GM18867 (cell line): Measurements from ENCODE around the gene TNFSF8.

Source experiments
- ATAC-seq: cut with Tn5 transposase; IDR thresholded peaks from one replicate; pipeline ENCODE4 v1.9.1; 2021; ENCODE audit warnings: mild to moderate bottlenecking, moderate library complexity; ENCODE audit not compliant: unreplicated experiment

TNFSF8 gene

DNA sequence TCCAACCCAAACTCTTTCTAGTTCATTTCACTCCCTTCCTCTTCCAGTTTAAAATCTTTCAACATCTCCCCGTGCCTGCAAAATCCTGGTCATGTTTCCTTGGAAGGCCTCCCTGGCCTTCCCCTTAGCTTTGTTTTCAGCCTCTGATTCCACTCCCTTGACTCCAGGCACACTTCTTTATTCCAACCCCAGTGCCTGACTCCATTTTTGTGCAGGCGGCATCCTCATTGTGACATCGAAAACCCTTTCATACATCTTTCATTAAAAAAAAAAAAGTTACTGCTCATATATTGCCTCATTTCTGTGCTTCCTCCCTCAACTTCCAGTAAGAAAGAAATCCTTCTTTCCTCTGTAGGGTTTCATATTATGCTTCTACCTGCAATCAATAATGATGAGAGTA, 7.1 kb upstream of the TNFSF8 start:
- no peak for ATAC-seq

DNA sequence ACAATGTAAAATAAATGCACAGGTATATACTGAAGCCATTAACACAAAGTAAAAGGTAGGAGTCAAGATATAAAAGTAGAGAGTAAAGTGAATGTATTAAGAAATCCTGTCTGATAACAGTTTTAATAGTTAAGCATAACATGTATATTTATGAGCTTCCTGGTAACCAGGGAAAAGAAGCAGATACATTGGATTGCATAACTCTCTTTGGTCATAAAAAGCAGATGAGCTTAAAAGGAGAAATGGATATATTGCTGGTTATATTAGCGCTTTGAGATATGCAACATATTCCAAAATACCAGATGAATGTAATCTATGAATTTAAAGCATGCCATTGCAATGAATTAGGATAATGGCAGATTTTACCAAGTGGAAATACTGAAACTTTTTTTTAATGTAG, 6.2 kb upstream of the TNFSF8 start:
- ATAC-seq: no peak

DNA sequence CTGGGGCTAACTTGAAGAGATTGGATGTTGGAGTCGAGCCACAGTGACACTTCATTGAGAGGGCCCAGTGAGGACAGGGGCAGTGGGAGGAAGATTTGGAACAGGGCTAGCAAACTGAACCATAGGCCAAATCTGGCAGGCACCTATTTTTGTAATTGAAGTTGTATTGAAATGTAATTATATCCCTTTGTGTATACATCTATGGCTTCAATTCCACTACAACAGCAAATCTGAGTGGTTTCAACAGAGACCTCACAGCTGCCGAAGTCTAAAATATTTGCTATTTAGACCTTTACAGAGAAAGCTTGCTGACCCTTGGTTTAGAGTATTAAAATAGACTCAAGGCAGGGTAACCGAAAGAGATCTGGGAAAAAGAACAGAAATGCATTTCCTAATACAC, 4.7 kb upstream of the TNFSF8 start:
- ATAC-seq: no peak

DNA sequence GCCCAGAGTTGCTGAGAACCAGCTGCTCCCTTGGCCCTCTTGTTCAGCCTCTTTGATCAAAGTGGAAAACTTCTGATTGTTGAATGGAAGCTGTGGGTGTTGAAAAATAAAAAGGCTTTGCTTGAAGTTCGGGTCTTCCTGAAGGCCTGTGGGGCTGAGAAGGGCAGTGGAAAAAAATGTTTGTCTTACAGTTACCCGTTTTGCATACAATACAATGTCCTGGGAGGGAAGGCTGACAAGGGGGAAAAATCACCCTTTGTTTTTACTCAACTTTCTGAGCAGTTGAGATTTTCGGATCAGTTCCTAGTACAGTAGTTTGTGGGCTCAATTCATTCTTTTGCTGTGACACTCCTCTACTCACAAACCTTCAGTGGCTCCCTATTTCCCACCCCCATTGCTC, 2.1 kb upstream of the TNFSF8 start:
- ATAC-seq: no peak

DNA sequence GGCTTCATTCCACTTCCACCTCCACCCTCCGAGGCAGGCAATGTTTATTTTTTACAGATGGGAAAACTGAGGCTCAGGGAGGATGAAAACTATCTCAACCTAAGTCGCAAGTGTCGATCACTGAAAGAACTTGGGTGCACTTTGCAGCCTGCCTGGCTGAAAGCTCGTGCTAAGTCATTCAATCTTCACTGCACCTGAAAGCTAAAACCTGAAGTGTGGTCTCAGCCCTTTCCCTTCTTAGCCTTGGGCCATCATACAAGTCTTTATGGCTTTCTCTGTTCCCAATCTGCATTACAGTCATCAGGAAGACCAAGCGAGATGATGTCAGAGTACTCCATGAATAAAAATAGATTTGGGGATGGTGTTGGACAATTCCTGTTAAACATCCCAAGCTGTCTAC, 1.0 kb upstream of the TNFSF8 start:
- ATAC-seq: no peak

DNA sequence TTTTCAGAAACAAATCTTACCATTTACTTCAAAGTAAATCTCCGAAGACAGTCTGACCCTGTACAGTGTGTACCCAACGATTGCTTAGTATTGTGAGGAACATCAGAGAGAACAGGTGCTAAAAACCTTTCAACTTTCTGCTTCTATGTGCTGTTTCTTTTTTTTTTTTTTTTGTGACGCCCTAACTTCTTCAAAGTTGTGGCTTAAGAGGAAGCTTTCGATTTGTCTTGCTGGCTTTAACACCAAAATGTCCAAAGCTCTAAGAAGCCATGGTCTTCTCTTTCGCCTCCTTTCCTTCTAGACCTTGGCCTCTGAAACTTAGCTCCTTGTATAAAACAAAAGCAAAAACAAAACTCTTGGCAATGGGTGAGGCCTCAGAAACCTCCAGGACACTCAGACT, 1.2 kb downstream of the TNFSF8 start:
- ATAC-seq: no peak

DNA sequence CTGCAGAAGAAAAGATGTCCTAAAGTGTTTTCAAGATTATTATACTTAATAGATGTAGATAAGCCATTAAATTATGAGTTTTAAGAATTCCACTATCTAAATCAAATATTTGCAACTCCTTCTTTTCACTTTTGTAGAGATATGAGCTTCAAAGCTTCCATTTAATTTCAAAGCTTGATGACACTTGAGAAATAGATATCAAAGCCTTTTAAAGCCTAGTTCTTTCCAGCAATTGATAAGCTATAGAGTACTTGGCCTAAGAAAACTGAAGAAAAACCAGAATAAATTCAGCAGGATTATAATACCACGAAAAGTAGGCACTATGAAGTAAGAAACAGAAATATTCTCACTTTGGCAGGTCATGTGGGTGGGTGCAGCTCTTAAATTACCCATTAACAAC, 1.7 kb downstream of the TNFSF8 start:
- no peak for ATAC-seq

DNA sequence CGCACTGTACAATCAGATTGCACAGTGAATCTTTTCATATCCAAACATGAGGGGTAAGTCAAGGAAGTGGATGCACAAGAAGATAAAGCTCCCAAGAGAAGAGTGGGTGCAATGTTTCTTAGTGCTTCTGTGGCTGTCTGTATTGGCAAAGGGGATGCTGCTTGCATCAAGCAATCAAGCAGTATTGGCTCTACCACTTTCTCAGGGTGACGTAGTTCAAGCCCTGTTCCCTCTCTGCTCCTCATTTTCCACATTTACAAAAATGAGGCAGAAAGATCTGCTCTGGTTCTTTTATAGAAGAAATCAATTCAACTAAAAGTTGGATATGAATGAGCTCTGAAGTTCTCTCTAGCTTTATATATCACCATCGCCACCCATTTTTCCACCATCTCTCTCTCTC, 2.3 kb downstream of the TNFSF8 start:
- no peak for ATAC-seq

DNA sequence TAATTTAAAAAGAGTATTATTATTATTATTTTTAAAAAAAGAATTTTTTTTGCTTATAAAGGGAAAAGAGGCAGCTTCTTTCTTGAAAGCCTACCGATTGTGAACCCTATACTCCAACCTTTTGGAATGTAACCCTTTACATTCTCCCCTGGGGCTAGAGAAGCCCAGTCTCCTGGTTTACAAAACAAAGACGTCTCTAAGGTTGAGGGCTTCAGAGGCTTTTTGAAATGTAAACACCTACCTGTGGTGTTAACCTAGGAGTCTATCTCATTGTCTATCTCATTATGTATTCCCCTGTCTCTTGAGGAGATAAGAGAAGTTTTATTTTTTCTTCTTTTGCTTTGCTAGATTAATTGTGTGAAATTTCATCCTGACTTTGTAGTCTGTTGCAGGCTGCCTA, 4.7 kb downstream of the TNFSF8 start:
- no peak for ATAC-seq

DNA sequence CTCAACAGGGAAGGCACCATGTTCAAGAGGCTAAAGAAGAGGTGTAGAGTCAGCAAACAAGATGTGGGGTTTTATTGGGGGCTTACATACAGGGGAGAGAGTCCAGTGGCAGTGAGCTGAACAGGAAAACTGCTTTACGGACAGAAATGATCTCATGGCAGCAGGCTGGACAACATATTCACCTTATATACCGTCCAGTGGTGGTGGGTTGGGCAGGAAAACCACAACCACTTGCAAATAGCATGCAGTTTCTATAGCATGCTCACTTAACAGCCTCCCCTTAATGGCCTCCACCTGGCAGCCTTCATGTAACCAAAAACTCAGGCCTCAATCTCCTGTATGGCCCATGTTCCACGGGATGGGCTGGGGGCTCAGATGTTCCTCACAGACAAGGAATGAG, 5.4 kb downstream of the TNFSF8 start:
- peak; percentile 67 for ATAC-seq

DNA sequence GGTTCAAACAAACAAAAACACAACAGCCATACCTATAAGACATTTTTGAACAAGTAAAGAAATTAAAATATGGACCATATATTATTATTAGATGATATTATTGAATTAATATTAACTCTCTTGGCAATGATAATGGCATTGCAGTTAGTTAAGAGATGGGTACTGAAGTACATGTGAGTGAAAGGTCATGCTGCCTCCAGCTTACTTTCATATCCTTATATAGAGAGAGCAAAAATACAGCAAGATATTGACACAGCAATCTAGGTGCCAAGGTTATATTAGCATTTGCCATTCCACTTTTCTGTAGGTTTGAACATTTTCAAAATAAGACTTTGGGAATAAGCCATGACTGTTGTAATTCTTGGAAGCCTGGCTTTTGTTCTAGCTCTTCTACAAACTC, 6.1 kb downstream of the TNFSF8 start:
- no peak for ATAC-seq

DNA sequence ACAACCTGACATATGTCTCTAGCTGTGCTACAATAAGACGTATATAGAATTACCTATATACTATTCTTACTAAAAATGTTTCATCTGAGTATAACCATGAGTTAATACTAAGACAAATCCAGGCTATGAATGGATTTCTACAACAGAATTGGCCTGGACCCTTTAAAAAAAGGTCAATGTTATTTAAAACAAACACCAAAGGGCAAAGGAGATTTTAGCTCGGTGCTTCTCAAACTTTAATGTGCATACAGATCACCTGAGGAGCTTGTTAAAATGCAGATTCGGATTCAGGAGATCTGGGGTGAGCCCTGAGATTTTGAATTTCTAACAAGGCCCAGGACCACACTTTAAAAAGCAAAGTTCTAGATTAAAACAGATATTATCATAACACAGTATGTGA, 6.5 kb downstream of the TNFSF8 start:
- no peak for ATAC-seq

DNA sequence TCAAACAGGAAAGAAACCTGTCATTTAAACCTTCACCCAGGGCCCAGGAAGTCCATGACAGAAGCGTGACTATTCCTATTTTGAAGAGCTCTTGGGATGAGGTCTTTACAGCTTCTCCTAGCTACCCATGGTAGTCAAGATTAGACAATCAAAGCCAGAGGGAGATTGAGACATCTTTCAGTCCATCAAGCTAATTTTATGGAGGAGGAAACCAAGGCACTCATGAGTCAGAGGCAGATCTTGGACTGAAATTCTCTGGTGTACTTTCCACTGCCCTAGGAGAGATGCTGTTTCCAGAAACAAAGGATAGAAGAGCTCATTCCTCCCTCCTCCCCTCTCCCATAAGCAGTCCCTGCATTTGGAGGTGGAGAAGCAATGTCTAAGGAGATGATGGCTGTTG, 9.2 kb downstream of the TNFSF8 start:
- ATAC-seq: no peak

DNA sequence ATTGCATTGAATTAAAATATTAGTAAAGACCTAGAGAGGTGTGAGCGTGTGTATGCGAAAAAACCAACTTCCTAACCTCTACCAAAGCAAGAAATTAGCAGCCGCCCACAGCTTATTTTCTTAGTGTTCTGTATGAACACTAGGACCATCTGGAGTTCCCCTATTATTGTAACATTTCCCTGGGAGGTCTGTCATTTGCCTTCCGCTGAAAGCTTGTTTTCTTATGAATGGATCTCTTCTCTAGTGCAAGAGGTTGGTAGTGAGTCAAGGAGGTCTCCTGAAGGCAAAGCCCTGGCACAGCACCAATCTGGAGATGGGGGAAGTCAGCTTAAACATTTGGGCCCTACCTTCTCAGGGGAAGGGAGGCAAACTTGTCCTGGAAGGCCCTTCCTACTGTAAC, 10.8 kb downstream of the TNFSF8 start:
- ATAC-seq: no peak

DNA sequence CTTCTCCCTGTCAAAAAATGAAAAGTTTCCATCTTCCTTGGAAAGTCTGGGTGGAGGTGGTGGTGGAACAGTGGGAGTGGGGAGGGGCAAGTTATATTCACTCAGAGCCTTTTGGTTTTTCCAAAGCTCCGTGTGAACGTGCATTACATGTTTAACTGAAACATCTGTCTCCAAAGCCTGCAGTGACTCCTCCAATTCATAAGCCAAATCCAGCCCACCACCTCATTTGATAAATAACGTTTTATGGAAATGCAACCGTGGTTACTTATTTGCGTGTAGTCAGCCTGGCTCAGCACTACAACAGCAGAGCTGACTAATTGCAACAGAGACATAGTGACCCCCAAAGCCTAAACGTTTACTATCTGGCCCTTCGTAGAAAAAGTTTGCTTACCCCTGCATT, 13.9 kb downstream of the TNFSF8 start:
- ATAC-seq: no peak

DNA sequence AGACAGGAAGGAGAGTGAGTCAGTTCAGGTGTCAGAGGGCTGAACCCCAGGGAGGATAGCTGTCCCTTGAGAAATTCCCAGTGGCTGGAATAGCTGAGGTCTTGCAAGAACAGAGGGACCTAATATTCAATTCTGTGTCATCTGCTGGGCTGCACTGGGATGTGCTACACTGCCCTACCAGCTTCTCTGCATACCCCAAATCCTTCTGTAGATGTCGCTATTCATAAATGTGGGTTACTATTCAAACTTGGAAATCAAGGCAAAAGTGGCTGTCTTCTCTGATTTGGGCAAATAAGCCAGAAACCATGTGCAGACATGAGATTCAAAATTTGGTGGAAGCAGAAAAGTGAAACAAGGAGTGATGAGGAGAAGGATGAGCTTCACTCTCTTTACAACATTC, 16.3 kb downstream of the TNFSF8 start:
- ATAC-seq: no peak

DNA sequence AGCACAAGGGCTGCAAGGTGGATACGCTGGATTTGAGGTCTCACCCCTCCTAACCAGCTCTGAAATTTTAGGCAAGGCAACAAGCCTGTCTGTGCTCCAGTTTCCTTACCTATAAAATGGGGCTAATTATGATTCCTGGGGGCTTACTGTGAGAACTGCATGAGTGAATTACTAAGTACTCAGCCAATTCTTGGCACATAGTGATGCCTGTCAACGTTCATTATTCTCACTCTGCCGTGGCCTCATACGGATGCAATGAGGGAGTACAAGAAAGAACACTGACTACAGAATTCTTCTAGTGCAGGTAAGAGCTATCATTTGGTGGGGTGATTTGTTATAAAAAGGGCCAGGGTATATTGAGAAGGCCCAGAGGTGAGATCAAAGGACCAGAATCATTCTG, 16.7 kb downstream of the TNFSF8 start:
- ATAC-seq: no peak

DNA sequence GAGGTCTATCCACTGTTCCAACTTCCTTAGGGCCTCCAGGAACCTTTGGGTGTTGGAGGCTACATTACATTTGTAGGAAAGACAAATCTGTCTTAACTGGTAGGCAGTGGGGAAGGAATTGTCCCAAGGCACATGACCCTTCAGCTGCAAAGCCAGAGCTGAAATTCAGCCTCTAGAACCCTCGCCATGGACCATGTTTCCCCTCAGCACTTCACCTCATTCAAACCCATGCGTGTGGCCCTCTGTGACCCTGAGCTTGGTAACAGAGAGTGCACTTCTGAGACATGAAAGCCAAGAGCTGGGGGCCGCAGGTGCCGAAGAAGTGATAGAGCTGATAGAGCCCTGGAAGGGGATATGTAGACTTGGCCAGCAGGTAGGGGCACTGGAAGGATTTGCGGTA, 17.2 kb downstream of the TNFSF8 start:
- ATAC-seq: no peak

DNA sequence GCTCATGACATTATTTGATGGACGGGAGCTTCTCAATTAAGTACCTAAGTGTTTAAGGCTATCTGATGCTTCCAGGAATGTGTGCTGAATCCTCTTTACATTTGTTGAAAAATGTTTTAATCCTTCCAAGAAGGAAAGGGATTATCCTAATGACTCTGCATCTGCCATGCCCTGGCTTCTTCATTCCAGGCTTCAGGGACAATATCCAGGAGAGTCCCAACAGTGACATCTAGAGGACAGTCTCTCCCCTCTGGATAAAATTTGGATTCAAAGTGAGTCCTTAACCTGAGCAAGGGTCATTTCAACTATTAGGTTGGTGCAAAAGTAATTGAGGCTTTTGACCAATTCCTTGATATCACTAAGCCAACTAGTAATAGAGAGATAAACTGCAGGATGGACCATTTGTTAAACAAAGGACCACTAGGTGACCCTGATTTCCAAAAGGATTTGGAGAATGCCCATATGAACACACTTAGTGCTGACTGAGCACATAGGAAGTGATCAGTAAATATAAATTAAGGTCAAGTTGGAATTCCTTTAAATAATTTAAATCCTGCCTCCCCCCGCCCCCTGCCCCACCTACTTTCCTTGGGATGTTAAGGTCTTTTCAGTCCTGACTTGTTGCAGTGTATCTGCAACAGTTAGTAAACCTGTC, 19.1 kb downstream of the TNFSF8 start:
- ATAC-seq: no peak

DNA sequence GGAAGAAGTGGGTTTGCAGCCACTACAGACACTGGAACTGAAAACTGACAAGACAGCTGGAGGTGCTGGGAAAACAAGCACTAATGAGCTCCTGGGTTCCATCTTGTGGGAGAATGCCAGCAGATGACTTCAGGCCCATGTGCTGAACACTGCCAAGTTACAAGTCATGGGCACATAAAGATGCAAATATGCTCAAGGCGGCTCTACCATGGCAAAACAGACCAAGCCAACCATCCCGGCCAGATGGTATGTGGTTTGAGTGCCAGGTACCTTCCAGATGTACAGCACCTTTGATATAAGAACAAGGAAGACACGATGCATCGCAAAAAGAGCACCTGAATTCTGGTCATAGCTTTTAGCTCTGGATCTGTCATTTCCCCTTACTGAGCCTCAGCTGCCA, 19.9 kb downstream of the TNFSF8 start:
- no peak for ATAC-seq

DNA sequence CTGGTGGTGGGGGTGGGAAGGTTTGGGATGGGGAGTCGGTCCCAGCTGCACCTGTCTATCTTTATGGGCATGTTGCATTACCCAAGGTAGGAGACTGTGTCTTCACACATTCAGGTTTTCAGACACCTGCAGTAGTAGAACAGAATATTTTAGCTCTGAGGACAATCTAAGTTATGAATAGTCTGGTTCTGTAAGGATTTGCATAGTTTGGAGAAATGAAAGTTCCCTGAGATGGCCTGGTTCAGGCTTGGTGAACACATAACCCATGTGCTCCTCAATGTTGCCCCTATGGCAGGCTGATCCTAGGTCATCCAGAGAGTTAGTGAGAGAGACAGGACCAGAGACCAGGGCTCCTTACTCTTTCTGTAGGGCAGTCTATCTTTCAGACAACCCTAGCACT, 20.7 kb downstream of the TNFSF8 start:
- ATAC-seq: no peak

DNA sequence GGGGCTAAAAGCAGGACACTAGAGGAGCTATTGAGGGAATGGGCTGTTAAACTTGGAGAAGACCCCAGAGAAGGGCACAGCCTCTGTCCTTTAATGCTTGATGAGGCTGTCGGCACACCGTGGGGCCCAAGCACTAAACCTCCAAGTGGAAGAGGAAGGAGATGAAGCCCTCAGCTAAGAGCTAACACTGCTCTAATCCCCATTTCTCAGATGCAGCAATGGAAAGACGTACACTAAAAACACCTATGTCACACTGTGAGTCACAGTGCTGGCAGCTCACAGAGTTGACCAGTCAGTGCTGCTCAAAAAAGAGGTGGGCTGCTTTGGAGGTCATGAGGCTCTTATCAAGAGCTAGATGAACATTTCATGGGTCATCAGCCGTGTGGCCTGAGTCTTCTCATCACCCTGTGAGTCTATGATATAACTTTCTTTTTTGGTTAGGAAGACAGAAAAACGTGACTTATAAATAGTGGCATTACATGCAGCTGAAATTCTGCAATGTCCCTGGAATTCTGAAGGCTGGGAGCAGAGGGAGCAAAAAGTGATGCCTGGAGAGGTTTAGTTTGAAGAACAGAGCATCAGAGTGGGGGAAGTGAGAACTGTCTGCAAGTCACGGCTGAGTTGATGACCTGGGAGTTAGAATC, 21.5 kb downstream of the TNFSF8 start:
- ATAC-seq: peak; percentile 42

DNA sequence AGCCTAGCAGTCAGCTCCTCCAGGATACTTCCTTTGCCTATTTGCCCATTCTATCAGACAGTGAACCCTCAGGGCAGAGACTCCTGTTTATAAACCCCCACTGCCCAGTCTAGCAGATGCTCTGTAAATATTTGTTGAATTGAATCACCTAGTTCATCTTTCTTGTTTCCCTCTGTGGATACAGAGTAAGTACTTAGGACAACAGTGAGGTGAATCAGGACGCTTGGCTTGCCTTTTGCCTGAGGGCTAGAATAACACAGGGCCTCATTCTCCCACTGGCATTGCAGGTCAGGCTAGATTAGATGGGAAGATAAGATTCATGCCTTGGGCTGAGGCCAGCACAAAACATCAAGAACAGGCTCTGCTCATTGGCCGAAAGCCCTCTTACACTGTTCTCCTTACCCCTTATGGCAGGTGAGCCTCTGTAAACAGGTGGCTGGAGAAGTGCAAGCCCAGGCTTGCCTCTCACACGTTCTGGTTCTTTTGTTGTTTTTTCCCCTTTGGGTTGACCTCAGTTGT, 22.2 kb downstream of the TNFSF8 start:
- ATAC-seq: peak; percentile 67
